ENCODE data around the gene ZNF212.

ZNF212 gene

DNA sequence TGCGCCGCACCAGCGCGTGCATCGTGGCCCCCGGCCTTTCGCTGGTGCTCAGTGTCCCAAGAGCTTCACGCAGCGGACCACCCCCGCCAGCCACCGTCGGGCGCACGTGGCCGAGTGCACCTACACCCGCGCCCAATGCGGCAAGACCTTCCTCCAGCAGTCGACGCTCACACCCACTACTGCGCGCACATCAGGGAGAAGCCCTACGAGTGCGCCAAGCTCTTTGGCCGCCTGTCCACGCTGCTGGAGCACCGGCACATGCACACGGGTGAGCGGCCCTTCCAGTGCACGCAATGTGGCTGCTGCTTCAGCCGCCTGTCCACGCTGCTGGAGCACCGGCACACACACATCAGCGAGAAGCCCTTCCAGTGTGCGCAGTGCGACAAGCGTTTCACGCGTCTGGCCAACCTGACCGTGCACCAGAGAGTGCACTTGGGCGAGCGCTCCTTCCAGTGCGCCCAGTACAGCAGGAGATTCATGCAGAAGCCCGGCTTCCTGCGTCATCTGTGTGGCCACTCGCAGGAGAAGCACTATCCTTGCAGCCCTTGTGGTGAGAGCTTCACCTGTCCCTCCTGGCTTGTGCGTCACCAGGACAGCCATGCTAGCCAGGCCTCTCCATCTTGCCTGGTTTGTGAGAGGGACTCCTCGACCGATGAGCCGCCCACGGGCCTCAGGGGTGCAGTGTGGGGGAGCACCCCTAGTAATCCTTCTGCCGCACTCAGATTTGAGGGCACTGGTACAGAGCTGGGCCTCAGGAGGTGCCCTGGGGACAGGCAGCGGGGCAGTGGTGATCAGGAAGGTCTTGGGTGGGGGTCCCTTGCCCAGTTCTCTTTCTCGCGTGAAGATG lies 55.4 kb downstream of the ZNF212 start:
- H3K4me3 Mint-ChIP-seq, result no peak overlapping the region
- peaks cover 21% of the 10 kb centered on the region for H3K4me1 Mint-ChIP-seq
- no peaks in the 10 kb centered on the region for H3K9me3 Mint-ChIP-seq
- DNase-seq (ENCODE audit: low spot score in 2 of 2) (no peak), ATAC-seq (no peak)
- no peak overlapping the region for H3K27ac Mint-ChIP-seq
- H3K36me3 Mint-ChIP-seq, result no peaks in the 10 kb centered on the region

DNA sequence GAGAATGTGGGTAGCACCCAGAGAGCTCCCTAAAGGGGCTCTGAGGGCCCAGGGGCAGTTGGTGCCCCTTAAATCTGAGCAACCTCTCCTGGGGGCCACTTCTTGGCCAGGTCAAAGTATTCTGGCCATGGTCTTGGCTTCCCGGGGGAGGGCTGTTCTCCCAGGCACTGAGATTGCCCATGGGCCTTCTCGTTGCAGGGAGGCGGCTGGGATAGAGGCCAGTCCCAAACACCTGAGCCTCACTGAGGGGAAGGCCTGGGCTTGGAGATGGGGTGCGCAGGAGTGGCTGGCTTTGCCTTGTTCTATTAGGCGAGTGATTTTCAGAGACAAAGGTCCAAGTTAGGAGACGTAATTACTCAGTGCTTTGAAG lies 56.0 kb downstream of the ZNF212 start:
- no peak overlapping the region for H3K4me3 Mint-ChIP-seq
- ATAC-seq (no peak), DNase-seq (ENCODE audit: low spot score in 2 of 2) (no peak)
- no peak overlapping the region for H3K27ac Mint-ChIP-seq
- no peaks in the 10 kb centered on the region for H3K36me3 Mint-ChIP-seq
- H3K4me1 Mint-ChIP-seq, result peaks cover 20% of the 10 kb centered on the region
- H3K9me3 Mint-ChIP-seq, result no peaks in the 10 kb centered on the region

- H3K9me3 Mint-ChIP-seq, result no peaks in the 10 kb centered on the region
- H3K4me1 Mint-ChIP-seq, result peaks cover 12% of the 10 kb centered on the region
- ATAC-seq (no peak), DNase-seq (ENCODE audit: low spot score in 2 of 2) (no peak)
- no peak overlapping the region for H3K4me3 Mint-ChIP-seq
- H3K27ac Mint-ChIP-seq, result peak overlapping the region; percentile 48
- no peaks in the 10 kb centered on the region for H3K36me3 Mint-ChIP-seq
Measured at GRCh38 chr7:149296368-149296767, 56.9 kb downstream of the ZNF212 start.

DNA sequence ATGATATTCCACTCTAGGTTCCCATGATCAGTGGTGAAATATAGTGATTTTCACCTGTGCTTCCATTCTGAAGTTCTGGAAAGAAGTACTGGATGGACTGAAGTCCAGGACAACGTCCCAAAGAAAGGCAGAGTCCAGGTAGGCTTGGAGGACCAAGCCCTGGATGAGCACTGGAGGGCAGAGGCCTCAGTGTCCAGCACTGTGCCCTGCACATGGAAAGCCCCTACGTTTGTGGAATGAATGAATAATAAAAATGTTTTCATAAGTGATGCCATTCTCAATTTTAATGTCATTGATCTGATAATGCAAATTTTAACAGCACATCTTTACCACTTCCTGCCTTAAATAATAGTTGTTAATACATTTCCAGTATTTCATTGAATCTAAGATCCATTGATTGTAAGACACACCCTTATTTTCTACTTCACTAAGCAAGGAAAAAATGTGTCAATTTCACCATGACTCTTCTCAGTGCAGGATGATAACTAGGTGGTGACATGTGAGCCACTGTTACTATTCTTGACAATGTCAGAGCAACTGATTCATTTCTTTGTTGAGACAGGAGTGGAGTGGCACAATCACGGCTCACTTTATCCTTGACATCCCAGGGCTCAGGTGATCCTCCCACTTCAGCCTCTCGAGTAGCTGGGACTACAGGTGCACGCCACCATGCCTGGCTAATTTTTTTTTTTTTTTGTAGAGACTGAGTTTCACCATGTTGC lies 57.7 kb downstream of the ZNF212 start:
- ATAC-seq (peak; percentile 80), DNase-seq (ENCODE audit: low spot score in 2 of 2) (no peak)
- H3K4me3 Mint-ChIP-seq, result no peak overlapping the region
- H3K4me1 Mint-ChIP-seq, result peaks cover 12% of the 10 kb centered on the region
- H3K36me3 Mint-ChIP-seq, result no peaks in the 10 kb centered on the region
- no peaks in the 10 kb centered on the region for H3K9me3 Mint-ChIP-seq
- H3K27ac Mint-ChIP-seq, result peak overlapping the region; percentile 48

DNA sequence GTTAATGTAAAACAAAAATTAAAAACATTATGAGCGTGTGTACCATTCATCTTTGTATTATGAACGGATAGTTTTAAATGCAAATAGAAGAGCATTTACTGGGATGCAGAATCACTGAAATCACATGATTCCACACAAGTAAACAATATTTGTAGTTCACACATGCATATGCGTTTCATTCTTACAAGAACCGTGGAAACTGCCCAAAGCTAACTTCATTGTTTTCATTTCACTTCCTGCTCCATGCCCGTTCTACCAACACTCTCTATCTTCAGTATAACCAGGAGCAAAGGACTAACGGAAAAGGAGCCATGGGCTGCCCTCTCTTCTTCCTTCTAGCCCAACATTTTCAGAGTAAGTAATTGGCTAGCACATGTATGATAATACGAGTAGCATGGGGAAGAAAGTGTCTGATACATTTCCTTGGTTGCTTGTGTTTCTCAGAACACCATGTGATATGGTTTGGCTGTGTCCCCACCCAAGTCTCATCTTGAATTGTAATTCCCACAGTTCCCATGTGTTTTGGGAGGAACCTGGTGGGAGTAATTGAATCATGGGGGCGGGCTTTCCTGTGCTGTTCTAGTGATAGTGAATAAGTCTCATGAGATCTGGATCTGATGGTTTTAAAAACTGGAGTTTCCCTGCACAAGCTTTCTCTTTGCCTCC lies 61.3 kb downstream of the ZNF212 start:
- Mint-ChIP-seq H3K9me3 (no peaks in the 10 kb centered on the region), H3K4me1 (peaks cover 12% of the 10 kb centered on the region), H3K27ac (no peak overlapping the region), H3K4me3 (no peak overlapping the region), H3K36me3 (no peaks in the 10 kb centered on the region)
- ATAC-seq (no peak), DNase-seq (ENCODE audit: low spot score in 2 of 2) (no peak)

DNA sequence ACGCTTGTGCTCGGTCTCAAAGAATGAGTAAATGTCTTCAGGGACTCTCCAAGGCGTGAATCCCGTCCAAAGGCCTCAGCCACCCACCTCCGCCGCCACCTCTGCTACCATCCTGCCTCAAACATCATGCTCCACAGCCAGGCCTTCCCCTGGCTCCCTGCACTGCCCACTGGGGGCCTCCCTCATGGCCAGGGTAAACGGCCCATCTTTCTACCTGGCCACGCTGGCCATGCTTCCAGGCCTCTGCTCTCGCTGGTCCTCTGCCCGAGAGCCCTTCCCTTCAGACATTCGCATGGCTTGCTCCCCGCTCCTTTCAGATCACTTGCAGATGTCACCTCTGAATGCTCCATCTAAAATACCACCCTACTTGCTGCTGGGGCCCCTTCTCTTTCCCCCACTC lies 62.8 kb downstream of the ZNF212 start:
- H3K9me3 Mint-ChIP-seq, result no peaks in the 10 kb centered on the region
- DNase-seq (ENCODE audit: low spot score in 2 of 2), result no peak

GRCh38 chr7:149302865-149303264 lies 63.4 kb downstream of the ZNF212 start:
- H3K9me3 Mint-ChIP-seq, result no peaks in the 10 kb centered on the region
- no peak overlapping the region for H3K4me3 Mint-ChIP-seq
- ATAC-seq (no peak), DNase-seq (ENCODE audit: low spot score in 2 of 2) (no peak)
- H3K36me3 Mint-ChIP-seq, result no peaks in the 10 kb centered on the region
- H3K4me1 Mint-ChIP-seq, result peaks cover 3% of the 10 kb centered on the region
- no peak overlapping the region for H3K27ac Mint-ChIP-seq

More for the DNA sequence above, 62.8 kb downstream of the ZNF212 start:
- Mint-ChIP-seq H3K4me3 (no peak overlapping the region), H3K36me3 (no peaks in the 10 kb centered on the region), H3K4me1 (peaks cover 8% of the 10 kb centered on the region), H3K27ac (no peak overlapping the region)
- ATAC-seq, result no peak

DNA sequence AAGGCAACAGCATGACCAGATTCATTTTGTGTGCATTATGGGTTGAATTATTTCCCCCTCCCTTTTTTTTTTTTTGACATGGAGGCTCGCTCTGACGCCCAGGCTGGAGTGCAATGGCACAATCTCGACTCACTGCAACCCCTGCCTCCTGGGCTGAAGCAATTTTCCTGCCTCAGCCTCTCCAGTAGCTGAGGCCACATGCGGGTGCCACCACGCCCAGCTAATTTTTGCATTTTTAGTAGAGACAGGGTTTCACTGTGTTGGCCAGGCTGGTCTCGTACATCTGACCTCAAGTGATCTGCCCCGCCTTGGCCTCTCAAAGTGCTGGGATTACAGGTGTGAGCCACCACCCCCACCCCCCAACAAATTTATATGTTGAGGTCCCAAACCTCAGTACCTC lies 64.6 kb downstream of the ZNF212 start:
- no peak for DNase-seq (ENCODE audit: low spot score in 2 of 2)
- Mint-ChIP-seq H3K4me3 (no peak overlapping the region), H3K4me1 (no peaks in the 10 kb centered on the region), H3K36me3 (no peaks in the 10 kb centered on the region), H3K27ac (no peak overlapping the region), H3K9me3 (no peaks in the 10 kb centered on the region)
- ATAC-seq, result no peak

All from stimulated activated effector memory CD8-positive, alpha-beta T cell treated with anti-CD3 and anti-CD28 coated beads, Interleukin-12 subunit alpha, Interleukin-12 subunit beta, amount 100 ng/mL, for 72 hours (primary cell).